Measurements from ENCODE around the gene LTBP1. TPM values are rescaled to one million over a fixed set of nuclear protein-coding genes. Genes with fewer than 3 reads are reported as not detected.
"Not testable (repeated sequence)": the region's sequence is repeated elsewhere in the genome, so short reads cannot be mapped to it uniquely, and the experiment has no call there.

The LTBP1 gene
- total RNA-seq, 1 experiment from 2014 or later: 19.6 TPM

- Histone ChIP-seq H3K4me3 (ENCODE audit: insufficient read depth, low read depth, low read length) (no peak overlapping the region), H3K36me3 (replicated peaks; ENCODE audit: control insufficient read depth, insufficient read depth, low read length) (no peaks in the 10 kb centered on the region), H3K27me3 (ENCODE audit: control insufficient read depth, insufficient read depth, low read length) (no peaks in the 10 kb centered on the region)
- no peak for DNase-seq
Measured at GRCh38 chr2:33436083-33436482, 489.3 kb downstream of the LTBP1 start.

DNA sequence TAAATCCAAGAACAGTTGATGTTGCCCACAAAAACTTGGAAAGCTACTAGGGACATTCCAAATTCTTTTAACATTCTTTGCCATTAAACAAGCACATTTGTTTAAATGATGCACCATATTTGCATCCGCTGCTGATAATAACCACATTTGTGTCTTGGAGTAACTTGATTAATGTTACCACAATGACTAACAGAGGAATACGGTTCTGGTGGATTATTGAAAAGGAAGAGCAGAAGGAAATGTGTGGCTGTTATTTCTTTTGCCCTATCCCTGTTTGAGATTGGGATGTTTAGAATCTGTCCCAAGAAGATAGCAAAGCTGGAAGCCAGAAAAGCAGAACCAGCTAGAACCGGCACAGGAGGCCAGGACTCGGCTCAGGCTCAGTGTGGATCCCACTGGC is 490.5 kb downstream of the LTBP1 start:
- no peaks in the 10 kb centered on the region for H3K27me3 ChIP-seq (ENCODE audit: control insufficient read depth, insufficient read depth, low read length)
- no peak overlapping the region for H3K4me3 ChIP-seq (ENCODE audit: insufficient read depth, low read depth, low read length)
- DNase-seq: no peak
- H3K36me3 ChIP-seq (replicated peaks; ENCODE audit: control insufficient read depth, insufficient read depth, low read length): no peaks in the 10 kb centered on the region

- H3K27me3 ChIP-seq (ENCODE audit: control insufficient read depth, insufficient read depth, low read length): no peaks in the 10 kb centered on the region
- H3K36me3 ChIP-seq (replicated peaks; ENCODE audit: control insufficient read depth, insufficient read depth, low read length): no peaks in the 10 kb centered on the region
- DNase-seq: no peak
- H3K4me3 ChIP-seq (ENCODE audit: insufficient read depth, low read depth, low read length): no peak overlapping the region
Measured at GRCh38 chr2:33437815-33438214, 491.1 kb downstream of the LTBP1 start.

GRCh38 chr2:33441235-33441810 is 494.6 kb downstream of the LTBP1 start:
- Histone ChIP-seq H3K4me3 (ENCODE audit: insufficient read depth, low read depth, low read length) (no peak overlapping the region), H3K27me3 (ENCODE audit: control insufficient read depth, insufficient read depth, low read length) (no peaks in the 10 kb centered on the region), H3K36me3 (replicated peaks; ENCODE audit: control insufficient read depth, insufficient read depth, low read length) (no peaks in the 10 kb centered on the region)
- peak; percentile 61 for DNase-seq

DNA sequence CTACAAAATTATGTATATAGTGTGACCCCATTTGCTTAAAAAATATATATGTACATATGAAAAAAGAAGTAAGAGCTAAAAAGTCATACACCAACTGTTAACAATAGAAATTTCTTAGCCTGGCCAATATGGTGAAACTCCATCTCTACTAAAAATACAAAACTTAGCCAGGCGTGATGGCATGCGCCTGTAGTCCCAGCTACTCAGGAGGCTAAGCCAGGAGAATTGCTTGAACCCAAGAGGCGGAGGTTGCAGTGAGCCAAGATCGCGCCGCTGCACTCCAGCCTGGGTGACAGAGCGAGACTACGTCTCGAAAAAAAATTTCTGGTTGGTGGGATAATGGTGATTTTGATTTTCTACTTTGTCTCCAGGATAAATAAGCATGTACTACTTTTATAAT is 495.3 kb downstream of the LTBP1 start:
- not testable (repeated sequence) for H3K36me3 ChIP-seq (replicated peaks; ENCODE audit: control insufficient read depth, insufficient read depth, low read length); DNase-seq; H3K4me3 ChIP-seq (ENCODE audit: insufficient read depth, low read depth, low read length); H3K27me3 ChIP-seq (ENCODE audit: control insufficient read depth, insufficient read depth, low read length)

GRCh38 chr2:33442528-33443079 is 495.9 kb downstream of the LTBP1 start:
- DNase-seq: no peak
- no peak overlapping the region for H3K4me3 ChIP-seq (ENCODE audit: insufficient read depth, low read depth, low read length)
- H3K36me3 ChIP-seq (replicated peaks; ENCODE audit: control insufficient read depth, insufficient read depth, low read length): no peaks in the 10 kb centered on the region
- H3K27me3 ChIP-seq (ENCODE audit: control insufficient read depth, insufficient read depth, low read length): no peaks in the 10 kb centered on the region

- Histone ChIP-seq H3K36me3 (replicated peaks; ENCODE audit: control insufficient read depth, insufficient read depth, low read length) (no peaks in the 10 kb centered on the region), H3K27me3 (ENCODE audit: control insufficient read depth, insufficient read depth, low read length) (no peaks in the 10 kb centered on the region), H3K4me3 (ENCODE audit: insufficient read depth, low read depth, low read length) (no peak overlapping the region)
- DNase-seq: no peak
Measured at GRCh38 chr2:33443274-33443829, 496.6 kb downstream of the LTBP1 start.

- H3K4me3 ChIP-seq (ENCODE audit: insufficient read depth, low read depth, low read length): no peak overlapping the region
- H3K27me3 ChIP-seq (ENCODE audit: control insufficient read depth, insufficient read depth, low read length): no peaks in the 10 kb centered on the region
- DNase-seq: no peak
- no peaks in the 10 kb centered on the region for H3K36me3 ChIP-seq (replicated peaks; ENCODE audit: control insufficient read depth, insufficient read depth, low read length)
Measured at GRCh38 chr2:33444967-33445366, 498.2 kb downstream of the LTBP1 start.

- DNase-seq: no peak
- no peaks in the 10 kb centered on the region for H3K36me3 ChIP-seq (replicated peaks; ENCODE audit: control insufficient read depth, insufficient read depth, low read length)
Measured at GRCh38 chr2:33448220-33448899, 501.6 kb downstream of the LTBP1 start.

More at GRCh38 chr2:33448220-33448899, 501.6 kb downstream of the LTBP1 start:
- no peak overlapping the region for H3K4me3 ChIP-seq (ENCODE audit: insufficient read depth, low read depth, low read length)
- H3K27me3 ChIP-seq (ENCODE audit: control insufficient read depth, insufficient read depth, low read length): no peaks in the 10 kb centered on the region
